ENCODE measurements around the gene PBX4.
A peak's percentile ranks its signal among the peaks of the same experiment; 100 is the strongest.

Gene PBX4

GRCh38 chr19:19587771-19588170 lies 30.7 kb downstream of the PBX4 start:
- DNase-seq (ENCODE audit: low spot score): no peak

- no peak for DNase-seq (ENCODE audit: low spot score)
Observed at GRCh38 chr19:19584356-19584755, 34.1 kb downstream of the PBX4 start.

- DNase-seq (ENCODE audit: low spot score): no peak
Observed at GRCh38 chr19:19582471-19582870, 36.0 kb downstream of the PBX4 start.

GRCh38 chr19:19581391-19581790 lies 37.1 kb downstream of the PBX4 start:
- DNase-seq (ENCODE audit: low spot score): no peak

GRCh38 chr19:19580418-19580817 lies 38.1 kb downstream of the PBX4 start:
- DNase-seq (ENCODE audit: low spot score): no peak

GRCh38 chr19:19579533-19580361 lies 38.7 kb downstream of the PBX4 start:
- DNase-seq (ENCODE audit: low spot score): no peak

GRCh38 chr19:19578252-19578651 lies 40.2 kb downstream of the PBX4 start:
- DNase-seq (ENCODE audit: low spot score): no peak

- DNase-seq (ENCODE audit: low spot score): no peak
Observed at GRCh38 chr19:19575411-19575810, 43.1 kb downstream of the PBX4 start.

- no peak for DNase-seq (ENCODE audit: low spot score)
Observed at GRCh38 chr19:19571071-19571786, 47.3 kb downstream of the PBX4 start.

GRCh38 chr19:19570571-19570970 lies 47.9 kb downstream of the PBX4 start:
- no peak for DNase-seq (ENCODE audit: low spot score)

GRCh38 chr19:19568802-19569756 lies 49.4 kb downstream of the PBX4 start:
- DNase-seq (ENCODE audit: low spot score): no peak

GRCh38 chr19:19567391-19567790 lies 51.1 kb downstream of the PBX4 start:
- no peak for DNase-seq (ENCODE audit: low spot score)

GRCh38 chr19:19566306-19566705 lies 52.2 kb downstream of the PBX4 start:
- no peak for DNase-seq (ENCODE audit: low spot score)

GRCh38 chr19:19563348-19563848 lies 55.1 kb downstream of the PBX4 start:
- DNase-seq (ENCODE audit: low spot score): no peak

GRCh38 chr19:19562665-19563347 lies 55.7 kb downstream of the PBX4 start:
- DNase-seq (ENCODE audit: low spot score): peak; percentile 8

- DNase-seq (ENCODE audit: low spot score): no peak
Observed at GRCh38 chr19:19561946-19562664, 56.4 kb downstream of the PBX4 start.

GRCh38 chr19:19559931-19560330 lies 58.6 kb downstream of the PBX4 start:
- no peak for DNase-seq (ENCODE audit: low spot score)

- DNase-seq (ENCODE audit: low spot score): no peak
Observed at GRCh38 chr19:19558636-19559035, 59.9 kb downstream of the PBX4 start.

- no peak for DNase-seq (ENCODE audit: low spot score)
Observed at GRCh38 chr19:19558055-19558454, 60.4 kb downstream of the PBX4 start.

GRCh38 chr19:19554074-19555023 lies 64.1 kb downstream of the PBX4 start:
- DNase-seq (ENCODE audit: low spot score): no peak
